Measurements from ENCODE around the gene C11orf97. TPM values are rescaled to one million over a fixed set of nuclear protein-coding genes. Genes with fewer than 3 reads are reported as not detected.

Gene C11orf97
- total and polyA plus RNA-seq, 9 of the 15 experiments (the other 6 are each of a cell fraction or from before 2014, with no cell fraction given) = not detected

GRCh38 chr11:94501522-94501921, 10.7 kb upstream of the C11orf97 start:
- Histone ChIP-seq H3K4me2 (ENCODE audit: insufficient read depth, low read length) (no peak overlapping the region), H3K27ac (ENCODE audit: extremely low read depth, low read depth, low read length) (no peak overlapping the region), H3K27me3 (ENCODE audit: control insufficient read depth in 2 of 2, insufficient read depth in 2 of 2, low read length in 2 of 2) (no peaks in the 10 kb centered on the region), H4K20me1 (replicated peaks; ENCODE audit: control insufficient read depth, insufficient read depth, low read length) (no peaks in the 10 kb centered on the region), H3K4me3 (no peak overlapping the region), H2AFZ (ENCODE audit: low read depth, low read length) (no peak overlapping the region), H3K9ac (ENCODE audit: insufficient read depth in 1 of 2, low read depth in 2 of 2, low read length in 2 of 2) (no peak overlapping the region), H3K36me3 (ENCODE audit: control insufficient read depth, insufficient read depth, low read length) (peaks cover 34% of the 10 kb centered on the region; the same call in 2 of the 3 replicates), H3K9me1 (ENCODE audit: control insufficient read depth, insufficient read depth, low read length) (no peaks in the 10 kb centered on the region), H3K9me3 (replicated peaks; ENCODE audit: control insufficient read depth, insufficient read depth, low read depth, low read length) (no peaks in the 10 kb centered on the region), H3K4me1 (replicated peaks in 1 of 2; ENCODE audit: control insufficient read depth in 2 of 2, insufficient read depth in 2 of 2, low read length in 2 of 2) (no peaks in the 10 kb centered on the region), H3K79me2 (ENCODE audit: control insufficient read depth, insufficient read depth, low read length) (no peaks in the 10 kb centered on the region)
- intact Hi-C loops (cut with micrococcal nuclease) (loop anchor here (10.0 kb wide), 1 partner anchor 577 kb away; no protein-coding TSS in a partner anchor), in situ Hi-C loops (cut with MboI) (loop anchor here (10.0 kb wide), 2 partner anchors 177 to 607 kb away; no protein-coding TSS in a partner anchor)
- ChIA-PET POLR2A (no interaction called here), CTCF (ENCODE audit: low intra/inter-chr PET ratio) (interaction anchor here (0.6 to 0.7 kb wide), 3 partner anchors 91 to 1615 kb away, joined by 3 to 5 read pairs (median 4); no protein-coding TSS in a partner anchor)
- ATAC-seq (no peak), FAIRE-seq (no peak), DNase-seq (ENCODE audit: extremely low read depth in 1 of 4, low spot score in 3 of 4) (no peak)
- BruUV-seq (replicated peaks) = no TSS peak
- TF ChIP-seq RAD21 (CRISPR knock-in tag; conservative IDR thresholded peaks at IDR 0.05 in 1 of 2, IDR thresholded peaks at IDR 0.05 in 1 of 2) (peak in 1 of 2 experiments; percentile 26; a peak in 2 of 4 replicates), KLF13 (tag; IDR thresholded peaks at IDR 0.05; ENCODE audit: borderline replicate concordance, low read depth) (no peak)
- WGBS (ENCODE audit: insufficient coverage, low coverage, missing lambda C conversion rate) = 11% methylated on average over 2 of the region's 2 CpGs

- in situ Hi-C loops (cut with MboI) = loop anchor here (10.0 kb wide), 2 partner anchors 180 to 610 kb away; no protein-coding TSS in a partner anchor
- Histone ChIP-seq H3K79me2 (ENCODE audit: control insufficient read depth, insufficient read depth, low read length) (no peaks in the 10 kb centered on the region), H3K4me2 (ENCODE audit: insufficient read depth, low read length) (no peak overlapping the region), H3K9ac (ENCODE audit: insufficient read depth in 1 of 2, low read depth in 2 of 2, low read length in 2 of 2) (no peak overlapping the region), H3K27me3 (ENCODE audit: control insufficient read depth in 2 of 2, insufficient read depth in 2 of 2, low read length in 2 of 2) (no peaks in the 10 kb centered on the region), H3K27ac (ENCODE audit: extremely low read depth, low read depth, low read length) (no peak overlapping the region), H3K4me3 (no peak overlapping the region), H3K36me3 (ENCODE audit: control insufficient read depth, insufficient read depth, low read length) (peaks cover 6% of the 10 kb centered on the region; the same call in 1 of the 3 replicates), H3K4me1 (replicated peaks in 1 of 2; ENCODE audit: control insufficient read depth in 2 of 2, insufficient read depth in 2 of 2, low read length in 2 of 2) (no peaks in the 10 kb centered on the region), H3K9me3 (replicated peaks; ENCODE audit: control insufficient read depth, insufficient read depth, low read depth, low read length) (no peaks in the 10 kb centered on the region), H4K20me1 (replicated peaks; ENCODE audit: control insufficient read depth, insufficient read depth, low read length) (no peaks in the 10 kb centered on the region), H3K9me1 (ENCODE audit: control insufficient read depth, insufficient read depth, low read length) (no peaks in the 10 kb centered on the region), H2AFZ (ENCODE audit: low read depth, low read length) (no peak overlapping the region)
- FAIRE-seq = peak; percentile 74
- 1% methylated on average over 3 of the region's 3 CpGs for WGBS (ENCODE audit: insufficient coverage, low coverage, missing lambda C conversion rate)
- intact Hi-C loops (cut with micrococcal nuclease) = loop anchor here (1.0 to 10.0 kb wide), 5 partner anchors 179 to 609 kb away; no protein-coding TSS in a partner anchor
- DNase-seq (ENCODE audit: extremely low read depth in 1 of 4, low spot score in 3 of 4) = peak; percentile 40 to 63 (median 44)
- ChIA-PET CTCF (ENCODE audit: low intra/inter-chr PET ratio) (interaction anchor here (0.5 to 1.6 kb wide), 8 partner anchors 10 to 611 kb away, joined by 3 to 13 read pairs (median 4); no protein-coding TSS in a partner anchor), POLR2A (no interaction called here)
- ATAC-seq = peak; percentile 79
- no TSS peak for BruUV-seq (replicated peaks)
- TF ChIP-seq SMC3 (conservative IDR thresholded peaks at IDR 0.05; ENCODE audit: insufficient read depth, low read depth, low read length) (0 out of 2 replicates have a peak, but pooled peaks have one; percentile 24), HOXB6 (CRISPR knock-in tag; IDR thresholded peaks at IDR 0.05; ENCODE audit: borderline replicate concordance) (no peak), MEIS2 (IDR thresholded peaks at IDR 0.05; ENCODE audit: partially characterized antibody) (peak; percentile 34), ELF4 (CRISPR knock-in tag; IDR thresholded peaks at IDR 0.05) (no peak), TCF7L2 (IDR thresholded peaks at IDR 0.05; ENCODE audit: low read depth, low read length) (no peak), CBX8 (IDR thresholded peaks at IDR 0.05; ENCODE audit: borderline replicate concordance, extremely low read depth, low read depth, low read length, poor library complexity, severe bottlenecking) (no peak), TSC22D4 (tag; IDR thresholded peaks at IDR 0.05) (no peak), TRIM24 (IDR thresholded peaks at IDR 0.05) (no peak), PKNOX1 (IDR thresholded peaks at IDR 0.05) (peak; percentile 32)
Observed at GRCh38 chr11:94504689-94505293, 7.5 kb upstream of the C11orf97 start.
